HTR-8/SVneo (cell line): ENCODE measurements around the gene PTPN22.

Source experiments
- DNase-seq: peaks from one replicate; pipeline ENCODE4 v3.0.0; 2011; ENCODE audit warnings: low spot score, mixed read lengths; ENCODE audit not compliant: insufficient read length
- FAIRE-seq: peaks from 2 replicates; lab custom pipeline; 2011; peaks lifted over from hg19 to GRCh38; lab: Jason Lieb, UNC

Gene PTPN22

DNA sequence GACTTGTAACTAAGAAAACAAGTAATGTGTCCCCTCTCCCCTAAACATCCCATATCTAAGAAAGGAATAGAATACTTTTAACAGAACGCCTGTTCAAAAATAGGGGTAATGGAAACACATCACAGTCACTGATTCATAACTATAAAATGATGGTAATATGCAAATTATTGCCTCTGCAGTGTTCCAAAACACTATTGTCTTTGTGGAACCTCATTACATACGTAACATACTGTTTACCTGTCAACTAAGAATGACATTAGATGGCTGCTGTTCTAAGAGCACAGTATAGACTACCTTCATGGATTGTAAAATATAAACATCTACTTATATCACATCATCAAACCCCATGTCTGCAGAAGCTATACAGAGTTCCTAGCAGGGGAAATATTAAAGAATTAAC lies 19.3 kb upstream of the PTPN22 start:
- no peak for DNase-seq
- FAIRE-seq, result no peak

DNA sequence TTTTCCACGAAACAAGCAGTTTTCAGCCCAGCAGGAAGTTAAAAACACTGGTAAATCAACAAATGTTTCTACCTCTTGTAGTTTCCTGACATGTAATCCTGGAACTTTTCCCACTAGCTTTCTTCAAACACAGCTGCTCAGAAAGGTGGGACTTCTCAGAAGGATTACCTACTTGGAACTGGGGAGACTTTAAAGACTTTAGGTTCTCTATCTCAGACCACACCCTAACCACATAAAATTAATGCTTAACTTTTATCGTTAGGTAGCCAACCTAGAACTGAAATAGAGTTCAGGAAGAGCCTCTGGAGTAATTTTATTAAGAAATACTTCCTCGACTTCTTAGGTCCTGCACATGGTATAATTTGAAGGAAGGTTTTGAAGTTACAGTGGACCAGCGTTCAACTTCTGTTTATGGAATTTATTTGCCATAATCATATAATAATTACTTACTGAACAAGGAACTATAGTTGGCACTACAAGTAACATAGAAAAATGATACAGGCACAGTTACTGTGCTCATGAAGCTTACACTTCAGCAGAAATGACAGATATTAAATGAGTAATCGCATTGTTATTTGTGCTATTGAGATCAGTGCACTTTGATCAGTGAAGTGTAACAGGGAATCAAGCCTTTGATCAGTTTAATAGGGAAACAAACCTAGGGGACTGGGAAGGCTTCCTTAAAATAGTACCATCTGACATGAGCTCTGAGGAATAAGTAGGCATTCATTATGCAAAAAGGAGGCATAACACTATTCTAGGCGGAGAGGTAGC lies 16.1 kb upstream of the PTPN22 start, which contains the start of gene BCL2L15:
BCL2L15 (minus strand) TSS at position 180 of the 774 bp plus-strand sequence. CDS start 206 bp downstream, outside the sequence.
- DNase-seq, result no peak
- no peak for FAIRE-seq

DNA sequence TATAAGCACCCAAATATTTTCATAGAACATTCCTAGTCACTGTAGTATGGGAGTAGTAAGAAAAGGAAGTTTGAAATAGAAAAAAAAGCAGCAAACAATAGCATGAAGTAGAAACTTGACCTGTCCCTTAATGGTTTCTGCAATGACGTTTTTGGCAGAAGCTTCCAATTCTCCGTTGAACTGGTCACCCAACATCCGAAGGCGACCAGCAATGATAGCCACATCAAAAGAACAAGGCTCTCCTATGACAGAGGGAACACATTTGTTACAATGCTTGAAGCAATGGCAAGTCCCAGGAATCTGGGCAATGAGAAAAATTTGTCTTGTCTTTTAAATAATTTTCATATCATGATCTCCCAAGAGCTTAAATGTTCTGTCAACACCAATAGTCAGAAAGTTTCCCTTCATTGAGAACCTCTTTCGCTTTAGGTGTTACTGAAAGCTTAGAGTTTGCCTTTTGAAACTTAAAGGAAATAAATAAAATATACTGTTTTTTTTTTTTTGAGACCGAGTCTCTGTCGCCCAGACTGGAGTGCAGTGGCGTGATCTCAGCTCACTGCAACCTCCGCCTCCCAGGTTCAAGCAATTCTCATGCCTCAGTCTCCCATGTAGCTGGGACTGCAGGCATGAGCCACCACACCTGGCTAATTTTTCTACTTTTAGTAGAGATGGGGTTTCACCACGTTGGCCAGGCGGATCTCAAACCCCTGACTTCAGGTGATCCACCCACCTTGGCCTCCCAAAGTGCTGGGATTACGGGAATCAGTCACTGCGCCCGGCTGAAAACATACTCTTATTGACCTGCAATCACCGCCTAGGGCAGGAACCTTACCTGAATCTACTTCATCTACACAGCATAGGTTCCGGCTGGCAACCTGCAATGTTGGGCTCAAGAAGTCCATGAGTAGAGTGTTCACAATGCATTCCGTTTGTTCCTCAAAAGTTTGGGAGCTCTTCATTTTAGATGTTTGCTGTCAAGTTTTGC lies 15.2 kb upstream of the PTPN22 start:
- DNase-seq (no peak), FAIRE-seq (no peak)

DNA sequence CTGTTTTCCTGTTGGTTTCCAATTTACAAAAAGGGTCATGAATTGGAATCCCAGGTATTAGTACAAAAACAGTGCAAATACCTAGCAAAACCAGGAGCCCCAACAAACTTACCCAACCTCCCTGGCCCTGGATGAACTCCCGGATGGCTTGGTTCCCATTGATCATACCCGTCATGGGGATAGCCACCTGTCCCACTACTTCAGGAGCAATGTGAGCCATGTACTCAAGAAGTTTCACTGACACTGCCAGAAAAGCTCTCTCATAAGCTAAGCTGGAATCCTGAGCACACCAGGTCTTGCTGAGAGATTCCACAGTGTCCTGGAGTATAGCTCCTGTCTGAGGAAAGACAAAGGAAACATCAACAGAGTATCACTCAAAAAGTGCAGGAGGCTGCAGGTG lies 10.1 kb upstream of the PTPN22 start:
- FAIRE-seq, result no peak
- DNase-seq, result no peak

DNA sequence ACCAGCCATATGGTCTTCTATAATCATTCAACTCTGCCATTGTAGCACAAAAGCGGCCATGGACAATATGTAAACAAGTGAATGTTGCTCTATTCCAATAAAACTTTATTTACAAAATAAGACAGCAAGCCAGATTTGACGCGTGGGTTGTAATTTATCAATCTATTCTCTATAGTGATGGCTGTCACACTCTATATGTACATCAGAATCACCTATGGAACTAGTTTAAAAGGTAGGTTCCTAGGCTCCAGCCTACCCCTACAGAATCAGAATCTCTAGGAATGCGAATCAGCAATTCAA lies 8.2 kb upstream of the PTPN22 start:
- DNase-seq (no peak), FAIRE-seq (no peak)

DNA sequence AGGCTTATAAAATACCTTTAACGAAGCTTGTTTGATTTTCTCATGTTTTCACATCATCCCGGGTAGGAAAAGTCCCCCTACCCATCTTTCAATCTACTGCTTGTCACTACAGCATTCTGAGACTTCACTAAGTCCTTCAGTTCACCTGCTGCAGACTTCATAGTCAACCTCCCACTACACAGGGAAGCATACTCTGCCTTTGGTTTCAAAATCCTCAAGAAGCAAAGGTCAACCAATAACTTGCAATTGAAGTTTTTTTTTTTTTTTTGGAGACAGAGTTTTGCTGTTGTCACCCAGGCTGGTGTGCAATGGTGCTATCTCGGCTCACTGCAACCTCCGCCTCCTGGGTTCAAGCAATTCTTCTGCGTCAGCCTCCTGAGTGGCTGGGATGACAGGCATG lies 4.7 kb upstream of the PTPN22 start:
- DNase-seq, result no peak
- FAIRE-seq, result no peak

DNA sequence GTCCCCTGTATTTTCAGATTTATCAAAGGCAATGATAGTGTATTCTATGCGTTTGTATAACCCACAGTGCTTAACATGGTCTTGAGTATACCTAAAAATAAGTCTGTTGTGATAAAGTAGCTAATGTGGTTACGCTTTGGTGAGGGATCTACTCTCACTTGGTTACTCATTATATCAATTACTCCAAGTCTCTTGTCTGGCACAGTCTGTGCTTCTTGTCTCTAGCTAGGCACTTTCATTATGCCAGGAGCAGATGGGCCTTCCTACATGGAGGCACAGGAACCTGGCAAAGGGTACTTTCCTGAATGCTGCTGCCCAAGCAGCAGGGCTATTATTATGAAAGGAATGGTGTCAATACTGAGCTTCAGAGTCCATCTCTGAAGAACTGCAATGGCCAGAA lies 4.2 kb upstream of the PTPN22 start:
- no peak for FAIRE-seq
- no peak for DNase-seq

DNA sequence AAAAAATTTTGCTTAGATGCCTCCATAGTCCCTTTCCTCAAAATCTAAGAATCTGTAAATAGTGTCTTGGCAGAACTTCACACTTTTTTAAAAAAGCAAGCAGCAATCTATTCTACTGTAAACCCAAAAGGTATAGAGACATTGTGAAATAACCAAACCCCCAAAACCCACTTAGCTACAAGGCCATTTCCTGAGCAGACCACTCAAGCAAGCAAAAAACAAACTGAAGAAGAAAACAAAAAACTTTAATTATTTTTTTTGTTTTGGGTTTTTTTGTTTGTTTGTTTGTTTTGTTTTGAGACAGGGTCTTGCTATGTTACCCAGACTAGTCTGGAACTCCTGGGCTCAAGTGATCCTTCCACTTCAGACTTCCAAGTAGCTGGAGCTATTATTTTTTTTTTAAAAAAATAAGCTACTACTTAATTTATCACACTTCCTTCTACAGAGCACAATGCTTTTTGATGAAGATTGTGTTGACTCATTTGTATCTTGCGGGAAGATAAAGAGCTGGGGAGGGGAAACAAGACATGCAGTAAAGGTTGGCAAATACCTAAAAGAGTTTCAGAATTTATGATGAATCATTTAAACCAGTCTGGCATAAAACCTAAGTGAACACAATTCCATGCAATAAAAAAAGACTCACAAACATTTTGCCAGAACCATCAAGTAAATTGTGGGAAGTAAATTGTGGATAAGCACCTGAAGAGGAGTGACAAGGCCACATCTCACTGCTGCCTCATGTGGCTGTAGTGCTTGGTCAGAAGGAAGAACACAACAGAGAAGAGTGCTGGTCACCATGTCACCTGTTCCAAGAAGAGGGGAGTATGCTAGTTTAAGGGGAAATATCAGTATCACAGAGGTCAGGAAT lies 2.7 kb upstream of the PTPN22 start:
- FAIRE-seq (no peak), DNase-seq (no peak)

DNA sequence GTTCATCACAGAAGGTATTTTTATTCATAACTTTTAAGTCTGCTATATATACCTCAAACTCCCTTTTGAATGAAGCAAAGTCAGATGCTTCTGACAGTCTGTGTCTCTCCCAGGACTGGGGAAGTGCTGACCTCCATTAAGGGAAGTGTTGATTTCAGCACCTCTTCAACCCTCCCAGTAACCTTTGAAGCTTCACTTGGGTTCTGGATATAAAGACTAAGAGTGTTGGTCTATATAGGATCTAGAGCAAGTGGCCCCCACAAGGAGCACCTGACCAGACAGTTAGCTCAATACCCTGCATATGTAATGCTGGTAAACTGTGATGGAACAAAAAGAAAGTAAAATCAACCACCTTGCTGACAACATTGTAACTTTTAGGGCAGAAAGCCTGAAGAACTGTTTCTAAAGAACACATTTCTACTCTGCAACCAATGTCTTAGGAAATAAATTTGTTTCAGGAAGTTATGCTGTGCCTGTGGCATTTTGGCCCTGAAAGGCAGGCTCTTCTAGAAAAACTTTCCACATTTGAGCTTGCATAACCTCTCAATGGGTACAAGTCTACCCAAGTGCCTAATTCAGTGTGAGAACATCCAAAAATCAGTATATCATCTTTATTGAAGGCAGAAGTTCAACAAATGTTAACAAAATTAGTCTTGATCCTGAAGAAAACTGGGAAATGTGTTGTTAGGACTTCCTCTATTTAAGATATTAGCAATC lies 865 bp upstream of the PTPN22 start:
- DNase-seq (no peak), FAIRE-seq (no peak)

DNA sequence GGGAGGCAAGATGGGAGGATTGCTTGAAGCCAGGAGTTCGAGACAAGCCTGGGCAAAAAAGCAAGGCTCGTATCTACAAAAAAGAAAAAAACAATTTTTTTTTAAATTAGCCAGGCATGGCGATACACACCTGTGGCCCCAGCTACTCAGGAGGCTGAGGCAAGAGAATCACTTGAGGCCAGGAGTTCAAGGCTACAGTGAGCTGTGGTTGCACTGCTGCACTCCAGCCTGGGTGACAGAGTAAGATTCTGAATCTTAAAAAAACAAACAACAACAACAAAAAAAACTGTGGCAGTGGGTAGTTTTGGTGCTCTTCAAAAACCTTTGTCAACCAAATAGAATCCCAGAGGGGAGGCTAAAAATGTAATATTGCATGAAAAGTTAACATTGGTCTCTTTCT lies 734 bp downstream of the PTPN22 start:
- DNase-seq (no peak), FAIRE-seq (no peak)

DNA sequence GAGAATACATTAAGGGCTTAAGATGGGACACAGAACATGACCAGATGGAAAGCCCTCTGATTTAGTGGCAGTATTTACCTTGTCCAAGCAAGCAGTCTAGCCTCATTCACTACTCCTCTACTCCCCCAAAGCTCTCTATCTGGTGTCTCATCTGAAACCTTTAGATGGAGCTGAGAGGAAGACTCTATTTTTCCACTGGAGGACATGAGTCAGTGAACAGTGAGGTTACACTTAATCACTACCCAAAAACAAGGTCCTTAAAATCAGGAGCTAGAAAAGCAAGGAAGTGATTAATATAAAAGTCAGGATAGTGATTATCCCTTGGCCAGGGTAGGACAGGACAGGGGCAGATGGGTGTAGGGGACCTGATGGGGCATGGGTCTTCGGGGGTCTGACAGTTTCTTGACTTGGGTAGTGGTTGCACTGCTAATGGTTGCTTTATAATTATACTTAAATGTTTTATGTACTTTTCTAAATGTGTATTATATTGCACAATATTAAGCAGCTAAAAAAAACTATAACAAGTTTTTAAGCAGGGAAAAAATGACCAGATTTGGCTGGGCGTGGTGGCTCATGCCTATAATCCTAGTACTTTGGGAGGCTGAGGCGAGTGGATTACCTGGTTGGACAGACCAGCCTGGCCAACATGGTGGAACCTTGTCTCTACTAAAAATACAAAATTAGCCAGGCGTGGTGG lies 3.0 kb downstream of the PTPN22 start:
- DNase-seq (no peak), FAIRE-seq (no peak)

DNA sequence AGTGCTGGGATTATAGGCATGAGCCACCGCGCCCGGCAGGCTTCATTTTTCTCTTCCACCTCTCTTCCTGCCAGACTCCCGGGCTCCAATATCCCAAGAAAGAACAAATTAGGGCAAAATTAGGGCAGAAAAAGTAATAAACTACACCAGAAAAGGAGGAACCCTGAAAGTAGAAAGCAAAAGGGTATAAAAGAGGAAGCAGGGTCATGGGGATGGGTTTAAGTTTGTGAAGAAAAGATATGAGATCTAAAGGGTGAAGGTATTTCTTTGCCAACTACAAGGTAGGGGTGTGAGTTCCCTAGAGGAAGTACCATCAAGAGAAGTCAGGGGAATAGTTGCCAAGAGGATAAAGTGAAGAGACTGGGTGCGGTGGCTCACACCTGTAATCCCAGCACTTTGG lies 9.9 kb downstream of the PTPN22 start:
- DNase-seq (no peak), FAIRE-seq (no peak)

DNA sequence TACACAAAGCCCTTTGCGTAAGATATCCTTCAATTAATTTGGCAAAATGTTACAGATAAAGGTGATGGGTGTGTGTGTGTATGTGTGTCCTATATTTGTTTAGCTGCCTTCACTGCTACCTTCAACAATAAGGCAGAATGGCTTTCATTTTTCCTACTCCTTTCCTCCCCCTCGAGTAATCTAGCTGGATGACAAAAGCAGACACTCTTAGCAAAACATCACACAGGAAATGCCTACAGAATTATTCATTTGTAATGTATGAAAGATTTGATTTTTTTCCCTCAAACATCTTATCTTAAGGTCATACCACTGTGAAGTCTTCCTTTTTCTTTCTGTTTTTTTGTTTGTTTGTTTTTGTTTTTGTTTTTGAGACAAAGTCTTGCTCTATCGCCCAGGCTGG lies 10.6 kb downstream of the PTPN22 start:
- FAIRE-seq (no peak), DNase-seq (peak; percentile 26)

DNA sequence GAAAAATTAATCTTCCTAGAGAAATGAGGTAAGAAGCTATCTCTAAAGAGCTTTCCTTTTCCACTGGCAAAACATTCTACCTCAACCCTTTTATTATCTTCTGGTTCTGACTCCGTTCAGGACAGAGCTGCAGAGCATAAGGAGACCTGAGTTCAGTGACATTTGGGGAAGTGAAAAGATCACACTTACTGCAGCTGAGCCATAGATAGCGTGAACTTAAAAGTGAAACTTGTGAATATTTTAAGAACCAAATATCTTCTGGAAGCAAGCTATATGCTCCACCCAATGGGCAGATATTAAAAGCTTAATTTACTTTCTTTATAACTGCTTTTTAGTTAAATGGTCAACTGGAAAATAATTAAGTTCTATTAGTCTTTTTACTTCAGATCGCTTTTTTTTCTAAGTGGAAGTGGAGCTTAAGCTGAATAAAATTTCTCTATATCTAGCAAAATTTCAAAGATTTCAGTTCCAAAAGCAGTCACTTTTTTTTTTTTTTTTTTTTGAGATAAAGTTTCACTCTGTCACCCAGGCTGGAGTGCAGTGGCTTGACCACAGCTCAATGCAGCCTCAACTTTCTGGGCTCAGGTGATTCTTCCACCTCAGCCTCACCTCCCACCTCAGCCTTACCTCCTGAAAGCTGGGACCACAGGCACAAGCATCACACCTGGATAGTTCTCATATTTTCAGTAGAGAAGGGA lies 11.9 kb downstream of the PTPN22 start:
- FAIRE-seq (no peak), DNase-seq (no peak)

DNA sequence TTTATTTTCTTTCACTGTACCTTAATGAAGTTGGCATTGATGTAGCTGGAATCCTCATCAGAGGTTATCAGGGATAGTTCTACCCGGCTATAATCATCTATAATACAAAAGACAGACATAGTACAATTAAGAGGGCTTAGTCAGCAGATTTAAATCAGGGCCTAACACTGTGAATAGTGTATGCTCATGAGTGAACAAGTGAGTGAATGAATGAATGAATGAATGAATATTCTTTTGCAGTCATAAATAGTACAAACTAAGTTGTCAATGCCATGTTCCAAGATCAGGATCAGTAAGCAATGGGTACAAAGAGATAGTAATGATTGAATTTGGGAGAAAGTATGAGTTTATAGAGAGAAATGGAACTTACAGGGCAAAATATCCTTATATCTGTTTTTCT lies 12.5 kb downstream of the PTPN22 start:
- DNase-seq (no peak), FAIRE-seq (no peak)

DNA sequence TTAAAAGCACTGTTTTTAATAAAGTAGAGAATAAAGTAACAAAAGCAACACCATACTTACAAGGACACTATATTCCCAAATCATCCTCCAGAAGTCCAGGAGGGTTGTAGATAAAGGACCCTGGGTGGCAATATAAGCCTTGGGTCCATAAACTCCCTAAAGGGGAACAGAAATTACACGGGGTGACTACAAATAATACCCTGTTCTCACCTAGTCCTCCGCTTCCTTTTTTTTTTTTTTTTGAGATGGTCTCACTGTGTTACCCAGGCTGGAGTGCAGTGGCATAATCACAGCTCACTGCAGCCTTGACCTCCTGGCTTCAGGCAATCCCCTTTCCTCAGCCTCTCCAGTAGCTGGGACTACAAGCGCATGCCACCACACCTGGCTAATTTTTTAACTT lies 13.1 kb downstream of the PTPN22 start:
- FAIRE-seq (no peak), DNase-seq (no peak)

DNA sequence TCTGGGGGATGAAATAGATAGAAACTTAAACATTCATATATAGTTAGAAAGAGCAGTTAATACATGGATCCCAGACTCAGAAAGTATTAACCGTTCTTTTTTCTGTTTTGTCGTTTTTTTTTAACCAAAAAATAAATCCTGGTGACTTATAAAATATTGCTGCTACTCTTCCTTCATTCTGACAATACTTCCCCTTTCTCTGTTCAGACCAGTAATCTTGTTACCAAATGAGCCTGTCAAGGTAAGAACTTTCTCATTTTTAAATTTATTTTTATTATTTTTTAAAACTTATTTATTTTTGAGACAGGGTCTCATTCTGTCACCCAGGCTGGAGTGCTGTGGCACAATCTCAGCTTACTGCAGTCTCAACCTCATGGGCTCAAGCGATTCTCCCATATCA lies 13.7 kb downstream of the PTPN22 start:
- no peak for FAIRE-seq
- DNase-seq, result no peak

DNA sequence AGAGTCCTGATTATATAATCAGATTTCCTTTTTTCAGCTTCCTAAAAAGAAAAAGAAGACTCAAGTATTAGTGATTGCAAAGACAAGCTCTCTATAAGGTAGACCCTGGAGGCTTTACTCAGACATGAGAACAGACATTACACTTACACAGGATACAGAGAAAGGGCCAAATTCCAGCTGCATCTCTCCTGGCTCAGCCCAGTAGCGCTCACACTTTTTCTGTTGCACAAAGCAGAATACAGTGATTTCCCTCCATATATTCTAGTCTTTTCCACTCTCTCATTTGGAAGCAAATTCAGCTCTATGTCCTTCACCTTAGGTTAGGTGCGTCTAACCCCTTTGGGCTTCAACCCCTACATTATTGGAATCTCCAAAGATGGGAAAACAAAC lies 15.1 kb downstream of the PTPN22 start:
- FAIRE-seq (no peak), DNase-seq (no peak)
